Glomerular visceral epithelial cell (primary cell): Measurements from ENCODE around the gene ZNF70.
A peak's percentile ranks its signal among the peaks of the same experiment; 100 is the strongest.

Experiments used
- DNase-seq: peaks from one replicate; pipeline ENCODE4 v3.0.0-alpha.2; 2016; ENCODE audit errors: extremely low spot score

ZNF70 gene

GRCh38 chr22:23779083-23779482, 28.2 kb upstream of the ZNF70 start:
- no peak for DNase-seq

GRCh38 chr22:23778577-23778900, 27.6 kb upstream of the ZNF70 start:
- DNase-seq, result no peak

- DNase-seq, result no peak
Observed at GRCh38 chr22:23777776-23778576, 27.1 kb upstream of the ZNF70 start.

- no peak for DNase-seq
Observed at GRCh38 chr22:23775779-23776375, 25.0 kb upstream of the ZNF70 start.

- peak; percentile 75 for DNase-seq
Observed at GRCh38 chr22:23774922-23775436, 24.1 kb upstream of the ZNF70 start.

GRCh38 chr22:23774114-23774921, 23.4 kb upstream of the ZNF70 start:
- DNase-seq, result no peak

GRCh38 chr22:23773483-23774113, 22.7 kb upstream of the ZNF70 start:
- DNase-seq, result no peak

GRCh38 chr22:23772649-23773473, 21.9 kb upstream of the ZNF70 start, which contains the start of gene MMP11:
TSS of gene MMP11 (plus strand) at chr22:23772849. CDS start at chr22:23772871, 22 bp downstream.
- peak; percentile 47 for DNase-seq

GRCh38 chr22:23772315-23772648, 21.4 kb upstream of the ZNF70 start:
- DNase-seq, result no peak

GRCh38 chr22:23769321-23769965, 18.5 kb upstream of the ZNF70 start:
- no peak for DNase-seq

GRCh38 chr22:23767673-23768548, 17.0 kb upstream of the ZNF70 start, which contains the start of gene CHCHD10:
TSS of gene CHCHD10 (minus strand) at chr22:23767972. CDS start at chr22:23767874, 98 bp downstream.
- DNase-seq, result peak; percentile 54

- DNase-seq, result no peak
Observed at GRCh38 chr22:23767303-23767672, 16.4 kb upstream of the ZNF70 start.

- DNase-seq, result no peak
Observed at GRCh38 chr22:23764899-23765881, 14.3 kb upstream of the ZNF70 start.

- DNase-seq, result no peak
Observed at GRCh38 chr22:23763954-23764353, 13.0 kb upstream of the ZNF70 start.

GRCh38 chr22:23763579-23763945, 12.7 kb upstream of the ZNF70 start:
- DNase-seq, result no peak

- peak; percentile 25 for DNase-seq
Observed at GRCh38 chr22:23762842-23763578, 12.1 kb upstream of the ZNF70 start, which contains the start of gene C22orf15. TSS of gene C22orf15 (plus strand) at chr22:23762990. CDS start at chr22:23763307, 317 bp downstream.

GRCh38 chr22:23760056-23760455, 9.1 kb upstream of the ZNF70 start:
- no peak for DNase-seq

GRCh38 chr22:23759566-23759965, 8.7 kb upstream of the ZNF70 start:
- DNase-seq, result no peak
